GM12891 (cell line): ENCODE results near the gene WBP4.
"Not testable (repeated sequence)": the region's sequence is repeated elsewhere in the genome, so short reads cannot be mapped to it uniquely, and the experiment has no call there.

Experiments
- DNase-seq: peaks from one replicate; pipeline ENCODE4 v3.0.0; 2011; ENCODE audit warnings: low spot score; ENCODE audit not compliant: insufficient read length
- FAIRE-seq: peaks from 2 replicates; lab custom pipeline; 2011; peaks lifted over from hg19 to GRCh38; lab: Jason Lieb, UNC
- PAX5 ChIP-seq: IDR thresholded peaks from 2 replicates; pipeline ENCODE4 v1.6.1; 2011; ENCODE audit warnings: low read length, moderate library complexity, mild to moderate bottlenecking; ENCODE audit not compliant: insufficient read depth, severe bottlenecking
- POLR2A ChIP-seq: IDR thresholded peaks from 2 replicates; pipeline ENCODE4 v1.6.1; 2011; ENCODE audit warnings: low read depth, low read length, control low read depth
- POLR2AphosphoS5 ChIP-seq: IDR thresholded peaks from 2 replicates; pipeline ENCODE4 v1.6.1; 2011; ENCODE audit warnings: low read depth, low read length, control low read depth
- POU2F2 ChIP-seq: IDR thresholded peaks from 2 replicates; pipeline ENCODE4 v1.6.1; 2011; ENCODE audit warnings: low read depth, mild to moderate bottlenecking, control low read depth, low read length, moderate library complexity
- SPI1 ChIP-seq: IDR thresholded peaks from 2 replicates; pipeline ENCODE4 v1.6.1; 2011; ENCODE audit warnings: low read depth, low read length, control low read depth
- TAF1 ChIP-seq: IDR thresholded peaks from 2 replicates; pipeline ENCODE4 v1.6.1; 2011; ENCODE audit warnings: low read depth, low read length, control low read depth

Gene WBP4

DNA sequence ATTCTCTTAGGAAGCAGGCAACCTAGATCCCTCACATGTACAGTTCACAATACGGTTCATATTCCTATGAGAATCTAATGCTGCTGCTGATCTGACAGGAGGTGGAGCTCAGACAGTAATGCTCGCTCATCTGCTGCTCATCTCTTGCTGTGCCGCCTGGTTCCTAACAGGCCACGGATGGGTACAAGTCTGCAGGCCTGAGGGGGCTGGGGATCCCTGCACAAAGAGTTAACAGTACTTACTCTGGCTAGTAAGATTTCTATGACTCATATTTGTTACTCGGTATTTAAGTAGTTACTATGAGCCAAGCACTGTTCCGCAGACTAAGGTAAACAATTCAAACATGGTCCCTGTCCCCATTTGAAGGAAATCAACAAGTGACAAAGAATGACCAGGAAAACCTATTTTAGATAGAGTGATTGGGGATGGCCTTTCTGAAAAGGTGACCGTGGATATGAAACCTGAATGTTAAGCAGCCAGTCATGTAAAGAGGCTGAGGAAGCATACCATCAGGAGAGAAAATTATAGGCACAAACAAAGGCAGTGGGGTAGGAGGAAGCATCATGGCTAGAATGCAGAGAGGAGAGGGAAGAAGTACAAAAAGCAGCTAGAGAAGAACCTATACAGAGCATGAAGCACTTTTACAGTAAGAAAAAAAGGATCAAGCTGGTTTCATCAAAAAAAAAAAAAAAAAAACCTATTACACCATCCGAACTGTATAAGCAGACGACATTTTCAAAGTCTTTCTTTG is 20.6 kb upstream of the WBP4 start:
- TF ChIP-seq POLR2A (no peak), POU2F2 (no peak), POLR2AphosphoS5 (no peak), PAX5 (no peak), SPI1 (no peak)
- FAIRE-seq (peak; percentile 13), DNase-seq (no peak)

DNA sequence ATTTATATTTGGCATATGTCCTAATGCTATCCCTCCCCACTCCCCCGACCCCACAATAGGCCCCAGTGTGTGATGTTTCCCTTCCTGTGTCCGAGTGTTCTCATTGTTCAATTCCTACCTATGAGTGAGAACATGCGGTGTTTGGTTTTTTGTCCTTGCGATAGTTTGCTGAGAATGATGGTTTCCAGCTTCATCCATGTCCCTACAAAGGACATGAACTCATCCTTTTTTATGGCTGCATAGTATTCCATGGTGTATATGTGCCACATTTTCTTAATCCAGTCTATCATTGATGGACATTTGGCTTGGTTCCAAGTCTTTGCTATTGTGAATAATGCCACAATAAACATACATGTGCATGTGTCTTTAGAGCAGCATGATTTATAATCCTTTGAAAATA is 18.9 kb upstream of the WBP4 start:
- not testable (repeated sequence) for FAIRE-seq, DNase-seq

DNA sequence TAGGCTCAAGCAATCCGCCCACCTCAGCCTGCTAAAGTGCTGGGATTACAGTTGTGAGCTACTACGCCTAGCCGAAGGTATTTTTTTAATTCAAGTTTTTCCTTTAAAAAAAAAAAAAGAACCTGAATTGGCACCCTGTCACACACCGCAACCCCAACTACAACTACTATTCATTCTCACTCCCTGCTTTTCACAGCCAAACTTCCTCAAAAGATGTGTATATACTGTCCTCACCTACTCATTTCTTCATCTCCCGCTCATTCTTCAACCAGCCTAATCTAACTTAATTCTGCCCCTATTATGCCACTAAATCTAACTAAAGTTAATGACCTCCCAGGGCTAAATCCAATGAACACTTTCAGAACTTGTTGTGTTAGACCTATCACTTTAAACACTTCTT is 12.7 kb upstream of the WBP4 start:
- FAIRE-seq (no peak), DNase-seq (no peak)
- TF ChIP-seq PAX5 (no peak), POLR2A (no peak), SPI1 (no peak), TAF1 (no peak), POU2F2 (no peak), POLR2AphosphoS5 (no peak)

DNA sequence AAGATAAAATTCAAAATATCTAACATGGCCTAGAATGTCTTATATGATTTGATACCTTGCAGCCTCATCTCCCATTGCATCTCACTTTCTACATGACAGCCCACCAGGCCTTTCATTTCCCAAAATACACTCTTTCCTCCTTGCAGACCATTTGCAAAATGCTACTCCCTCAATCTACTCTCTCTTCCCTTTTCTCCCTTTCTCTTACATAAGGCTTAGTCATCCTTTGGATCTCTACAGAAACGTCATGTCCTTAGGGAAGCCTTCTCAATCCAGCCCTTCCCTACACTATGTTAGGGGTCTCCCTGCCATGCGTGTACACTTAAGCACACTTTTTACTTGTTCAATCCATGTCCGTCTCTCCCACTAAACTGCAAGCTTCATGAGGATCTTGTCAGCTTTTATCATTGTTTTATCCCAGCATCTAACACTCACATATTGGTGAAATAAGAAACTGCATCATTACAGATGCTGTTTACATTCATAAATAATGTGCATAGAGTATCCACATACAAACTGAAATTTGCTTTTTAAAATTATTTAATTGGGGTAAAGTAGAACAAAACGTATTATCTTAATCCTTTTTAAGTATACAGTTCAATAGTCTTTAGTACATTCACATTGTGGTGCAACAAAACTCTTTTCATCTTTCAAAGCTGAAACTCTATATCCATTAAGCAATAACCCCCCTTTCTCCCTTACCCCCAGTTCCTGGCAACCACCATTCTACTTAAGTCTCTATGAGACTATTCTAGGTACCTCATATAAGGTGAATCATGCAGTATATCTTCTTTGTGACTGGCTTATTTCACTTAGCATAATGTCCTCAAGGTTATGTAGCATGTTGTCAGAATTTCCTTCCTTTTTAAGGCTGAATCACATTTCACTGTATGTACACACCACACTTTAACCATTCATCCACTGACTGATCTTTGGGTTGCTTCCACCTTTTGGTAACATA is 11.5 kb upstream of the WBP4 start:
- DNase-seq (no peak), FAIRE-seq (peak; percentile 40)
- TF ChIP-seq POU2F2 (no peak), TAF1 (no peak), POLR2AphosphoS5 (no peak), POLR2A (no peak), SPI1 (no peak), PAX5 (no peak)

DNA sequence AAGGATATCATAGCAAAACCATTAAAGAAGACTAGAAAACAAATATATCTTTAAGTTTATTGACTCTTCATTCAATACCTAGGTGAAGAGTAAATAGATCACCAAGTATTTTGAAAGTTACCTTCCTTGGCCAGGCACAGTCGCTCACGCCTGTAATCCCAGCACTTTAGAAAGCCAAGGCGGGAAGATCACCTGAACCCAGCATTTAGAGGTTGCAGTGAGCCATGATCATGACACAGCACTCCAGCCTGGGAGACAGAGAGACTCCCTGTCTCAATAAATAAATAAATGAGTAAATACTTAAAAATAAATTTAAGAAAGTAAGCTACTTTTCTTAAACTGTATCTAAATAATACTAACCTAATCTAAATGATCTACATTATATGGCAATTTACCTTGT is 8.9 kb upstream of the WBP4 start:
- FAIRE-seq (no peak), DNase-seq (no peak)
- TF ChIP-seq POU2F2 = no peak

DNA sequence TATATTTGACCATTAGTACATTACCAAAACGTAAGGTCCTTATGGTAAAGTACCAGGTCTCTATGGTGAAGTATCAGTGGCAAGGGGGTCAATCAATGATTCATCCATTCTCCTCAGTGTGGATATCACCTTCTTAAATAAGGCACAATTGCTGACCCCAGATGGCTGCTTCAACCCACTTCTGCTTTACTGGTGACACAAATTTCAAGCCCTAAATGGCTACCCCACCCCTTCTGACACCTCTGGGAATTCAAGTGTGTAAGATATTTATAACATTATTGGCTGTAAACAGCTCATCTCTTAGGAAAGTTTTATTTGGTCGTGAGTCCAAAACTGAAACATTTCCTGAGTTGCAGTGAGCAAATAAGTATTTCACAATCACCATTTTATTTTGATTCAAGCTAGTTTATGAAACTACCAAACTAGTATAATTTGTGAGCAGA is 7.9 kb upstream of the WBP4 start:
- TF ChIP-seq TAF1 = no peak
- peak; percentile 93 for TF ChIP-seq SPI1
- DNase-seq = no peak
- peak; percentile 57 for FAIRE-seq

DNA sequence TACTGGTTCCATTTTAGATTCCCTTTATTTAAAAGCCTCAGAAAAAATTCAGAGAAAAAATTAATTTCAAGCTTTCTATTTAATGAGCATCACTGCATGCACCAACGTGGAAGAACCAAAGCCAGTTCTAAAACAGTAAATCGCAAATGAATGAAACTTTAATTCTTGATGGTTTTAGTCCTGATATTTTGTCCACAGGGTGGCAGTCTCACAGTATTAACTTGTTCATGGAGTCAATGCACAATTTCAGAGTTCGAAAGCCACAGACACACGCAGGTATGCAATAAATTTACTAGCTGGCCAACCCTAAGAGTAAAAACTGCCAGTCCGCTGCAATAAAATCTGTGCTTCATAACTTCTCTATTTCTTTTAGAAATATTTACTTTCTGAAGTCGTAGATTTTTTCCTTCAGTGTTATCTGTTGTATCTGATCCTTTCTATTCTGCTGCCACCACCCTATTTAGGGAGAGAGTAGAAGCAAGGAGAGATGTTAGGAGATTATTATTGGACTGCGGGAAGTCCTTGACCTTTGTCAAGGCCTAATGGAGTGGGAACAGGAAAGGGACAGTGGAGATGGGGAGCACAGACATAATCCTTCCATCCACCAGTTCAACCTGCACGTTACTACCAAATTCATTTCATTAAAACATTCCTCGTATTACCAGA is 7.0 kb upstream of the WBP4 start:
- FAIRE-seq = peak; percentile 40

DNA sequence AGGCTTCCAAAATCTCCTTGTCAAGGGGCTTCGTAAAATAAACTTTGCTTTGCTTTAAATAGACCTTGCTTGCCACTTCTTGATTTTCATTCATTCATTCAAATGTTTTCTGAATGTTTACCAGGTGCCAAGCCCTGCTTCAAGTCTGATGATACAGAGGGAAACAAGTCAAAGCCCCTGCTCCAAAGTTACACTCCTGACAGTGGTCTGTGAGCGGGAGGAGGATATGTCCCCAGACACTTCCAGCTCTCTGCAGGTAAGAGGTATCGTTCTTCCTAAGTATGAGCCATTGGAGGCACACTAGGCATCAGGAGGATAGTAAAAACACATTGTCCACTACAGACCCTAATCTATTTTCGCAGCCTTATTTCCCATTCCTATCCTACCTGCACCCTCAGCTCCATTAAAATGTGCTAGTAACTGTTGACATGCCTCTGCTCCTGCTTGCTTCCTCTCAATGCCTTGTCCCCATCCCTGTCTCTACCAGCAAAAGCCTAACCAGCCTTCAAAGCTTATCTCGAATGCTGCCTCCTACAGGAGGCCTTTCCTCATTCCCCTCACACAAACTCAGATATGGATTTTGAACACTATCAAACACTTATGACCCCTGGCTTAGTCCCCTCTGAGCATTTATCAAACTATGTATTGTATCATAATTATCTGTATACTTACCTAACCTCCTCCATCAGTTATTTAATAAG is 6.2 kb upstream of the WBP4 start:
- TF ChIP-seq TAF1 (no peak), POLR2A (no peak), POLR2AphosphoS5 (no peak)
- FAIRE-seq (peak; percentile 28), DNase-seq (no peak)

More for the DNA sequence above, 7.0 kb upstream of the WBP4 start:
- DNase-seq = no peak
- TF ChIP-seq SPI1 (no peak), TAF1 (no peak), PAX5 (no peak)

DNA sequence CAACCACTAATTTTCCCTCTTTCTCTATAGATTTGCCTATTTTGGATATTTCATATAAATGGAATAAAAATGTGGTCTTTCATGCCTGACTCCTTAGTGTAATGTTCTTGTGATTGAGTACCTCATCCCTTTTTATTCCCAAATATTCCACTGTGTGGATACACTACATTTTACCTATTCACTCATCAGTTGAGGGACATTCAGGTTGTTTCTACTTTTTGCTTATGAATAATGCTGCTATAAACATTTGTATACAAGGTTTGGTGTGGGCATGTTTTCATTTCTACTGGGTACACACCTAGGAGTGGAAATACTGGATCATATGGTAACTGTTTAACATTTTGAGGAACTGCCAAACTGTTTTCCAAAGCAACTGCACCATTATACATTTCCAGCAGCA is 5.1 kb upstream of the WBP4 start:
- FAIRE-seq = no peak
- DNase-seq = no peak
- TF ChIP-seq SPI1 = no peak
- TF ChIP-seq PAX5 = no peak
